Subcutaneous abdominal adipose tissue (tissue), 5 donors: ENCODE data around the gene LTBP4.

Source experiments
- H3K27ac ChIP-seq: one replicate; pipeline ENCODE4 v1.7.0; 2013; ENCODE audit warnings: low read depth, mild to moderate bottlenecking, inconsistent platforms, low read length, moderate library complexity
- H3K27me3 ChIP-seq, 5 donors: one replicate each; pipeline ENCODE4 v1.7.0; 2013; ENCODE audit warnings: low read length in 5 of 5, inconsistent platforms in 1 of 5; ENCODE audit not compliant: control insufficient read depth in 5 of 5, insufficient read depth in 4 of 5
- H3K36me3 ChIP-seq, 5 donors: one replicate each; pipeline ENCODE4 v1.7.0; 2013; ENCODE audit warnings: low read length in 5 of 5; ENCODE audit not compliant: control insufficient read depth in 5 of 5, insufficient read depth in 5 of 5
- H3K4me1 ChIP-seq, 5 donors: one replicate each; pipeline ENCODE4 v1.7.0; 2013; ENCODE audit warnings: low read length in 5 of 5, mild to moderate bottlenecking in 3 of 5, moderate library complexity in 1 of 5; ENCODE audit not compliant: control insufficient read depth in 5 of 5, insufficient read depth in 5 of 5
- H3K4me3 ChIP-seq, 5 donors: one replicate each; pipeline ENCODE4 v1.7.0; 2013; ENCODE audit warnings: low read length in 5 of 5, low read depth in 1 of 5
- H3K9ac ChIP-seq, 5 donors: one replicate each; pipeline ENCODE4 v1.7.0; 2013; ENCODE audit warnings: low read length in 5 of 5, mild to moderate bottlenecking in 4 of 5, moderate library complexity in 3 of 5
- H3K9me3 ChIP-seq, 5 donors: one replicate each; pipeline ENCODE4 v1.7.0; 2013; ENCODE audit warnings: low read length in 5 of 5; ENCODE audit not compliant: control insufficient read depth in 5 of 5
- donor health status: healthy.
- donor health status: healthy.
- donor health status: healthy.
- donor health status: healthy.
- donor health status: healthy.

The LTBP4 gene

DNA sequence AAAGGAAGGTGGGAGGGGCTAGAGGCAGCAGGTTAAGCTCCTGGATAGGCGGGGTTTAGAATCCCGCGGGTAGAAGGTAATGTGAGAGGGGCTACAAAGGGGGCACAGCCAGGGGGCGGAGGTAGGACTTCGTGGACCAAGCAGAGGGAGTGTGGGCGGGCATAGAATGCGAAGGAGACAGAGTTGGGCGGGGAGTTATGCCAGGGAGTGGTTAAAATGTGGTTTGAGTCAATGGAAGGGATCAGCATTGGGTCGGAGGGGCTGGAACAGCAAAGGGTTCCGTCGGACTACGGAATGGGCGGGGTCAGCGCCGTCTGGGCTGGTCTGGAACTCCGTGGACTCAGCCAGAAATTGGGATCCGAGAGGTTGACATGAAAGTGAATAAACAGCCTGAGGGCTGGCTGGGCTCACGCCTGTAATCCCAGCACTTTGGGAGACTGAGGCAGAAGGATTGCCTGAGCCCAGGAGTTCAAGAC is 3.0 kb downstream of the LTBP4 start:
- Histone ChIP-seq H3K27me3 (peaks cover 0 to 20% (median 13%) of the 10 kb centered on the region in 5 donors), H3K27ac (no peak overlapping the region), H3K9ac (peak overlapping the region in 2 of 5 donors; percentile 14 to 48)

DNA sequence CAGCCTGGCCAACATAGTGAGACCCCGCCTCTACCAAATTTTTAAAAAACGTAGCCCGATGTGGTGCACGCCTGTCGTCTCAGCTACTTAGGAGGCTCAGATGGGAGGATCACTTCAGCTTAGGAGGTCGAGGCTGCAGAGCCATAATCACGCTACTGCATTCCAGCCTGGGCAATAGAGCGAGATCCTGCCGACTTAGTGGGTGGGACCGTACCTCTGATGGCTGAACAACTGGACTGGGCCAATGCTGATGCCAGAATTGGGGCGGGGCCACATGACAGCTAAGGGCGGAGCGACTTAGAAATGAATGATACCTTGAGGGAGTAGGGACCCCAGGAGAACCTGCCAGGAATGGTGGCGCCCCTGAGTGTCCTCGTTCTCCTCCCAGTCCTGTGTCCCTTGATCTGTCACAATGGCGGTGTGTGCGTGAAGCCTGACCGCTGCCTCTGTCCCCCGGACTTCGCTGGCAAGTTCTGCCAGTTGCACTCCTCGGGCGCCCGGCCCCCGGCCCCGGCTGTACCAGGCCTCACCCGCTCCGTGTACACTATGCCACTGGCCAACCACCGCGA is 3.6 kb downstream of the LTBP4 start:
- Histone ChIP-seq H3K27me3 (peaks cover 0 to 15% (median 11%) of the 10 kb centered on the region in 5 donors), H3K27ac (no peak overlapping the region), H3K36me3 (no peaks in the 10 kb centered on the region), H3K4me3 (peak overlapping the region in 4 of 5 donors; percentile 55 to 68 (median 64)), H3K4me1 (peaks cover 14 to 82% (median 75%) of the 10 kb centered on the region in 5 donors), H3K9ac (peak overlapping the region in 2 of 5 donors; percentile 59 to 60), H3K9me3 (no peaks in the 10 kb centered on the region)

More for the DNA sequence above, 3.0 kb downstream of the LTBP4 start:
- peaks cover 14 to 82% (median 75%) of the 10 kb centered on the region in 5 donors for H3K4me1 ChIP-seq
- H3K4me3 ChIP-seq = peak overlapping the region; percentile 41 to 72 (median 62)
- no peaks in the 10 kb centered on the region for H3K36me3 ChIP-seq
- H3K9me3 ChIP-seq = no peaks in the 10 kb centered on the region

DNA sequence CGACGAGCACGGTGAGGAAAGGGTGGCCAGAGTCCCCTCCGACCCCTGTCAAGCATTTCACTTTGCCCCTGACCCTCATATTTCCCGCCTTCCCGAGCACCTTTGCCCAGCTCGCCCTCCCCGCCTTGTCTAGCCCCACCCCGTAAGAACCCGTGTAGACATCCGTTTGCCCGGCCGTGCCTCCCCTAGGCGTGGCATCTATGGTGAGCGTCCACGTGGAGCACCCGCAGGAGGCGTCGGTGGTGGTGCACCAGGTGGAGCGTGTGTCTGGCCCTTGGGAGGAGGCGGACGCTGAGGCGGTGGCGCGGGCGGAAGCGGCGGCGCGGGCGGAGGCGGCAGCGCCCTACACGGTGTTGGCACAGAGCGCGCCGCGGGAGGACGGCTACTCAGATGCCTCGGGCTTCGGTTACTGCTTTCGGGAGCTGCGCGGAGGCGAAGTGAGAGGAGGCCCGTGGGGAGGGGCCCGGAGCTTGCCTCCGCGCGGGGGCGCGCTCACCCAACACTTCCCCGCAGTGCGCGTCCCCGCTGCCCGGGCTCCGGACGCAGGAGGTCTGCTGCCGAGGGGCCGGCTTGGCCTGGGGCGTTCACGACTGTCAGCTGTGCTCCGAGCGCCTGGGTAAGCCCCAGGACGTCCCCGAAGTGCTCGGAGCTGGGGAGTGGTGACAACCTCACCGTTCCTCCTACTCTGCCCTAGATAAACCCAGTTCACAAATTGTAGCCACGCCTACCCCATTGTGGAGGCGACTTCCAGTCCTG is 4.2 kb downstream of the LTBP4 start:
- peak overlapping the region; percentile 48 to 68 (median 55) for H3K4me3 ChIP-seq
- H3K27ac ChIP-seq = no peak overlapping the region
- H3K4me1 ChIP-seq = peaks cover 14 to 82% (median 74%) of the 10 kb centered on the region in 5 donors
- no peaks in the 10 kb centered on the region for H3K9me3 ChIP-seq
- H3K9ac ChIP-seq = peak overlapping the region in 3 of 5 donors; percentile 24 to 60 (median 59)
- H3K36me3 ChIP-seq = no peaks in the 10 kb centered on the region
- H3K27me3 ChIP-seq = peaks cover 0 to 10% (median 5%) of the 10 kb centered on the region in 5 donors

DNA sequence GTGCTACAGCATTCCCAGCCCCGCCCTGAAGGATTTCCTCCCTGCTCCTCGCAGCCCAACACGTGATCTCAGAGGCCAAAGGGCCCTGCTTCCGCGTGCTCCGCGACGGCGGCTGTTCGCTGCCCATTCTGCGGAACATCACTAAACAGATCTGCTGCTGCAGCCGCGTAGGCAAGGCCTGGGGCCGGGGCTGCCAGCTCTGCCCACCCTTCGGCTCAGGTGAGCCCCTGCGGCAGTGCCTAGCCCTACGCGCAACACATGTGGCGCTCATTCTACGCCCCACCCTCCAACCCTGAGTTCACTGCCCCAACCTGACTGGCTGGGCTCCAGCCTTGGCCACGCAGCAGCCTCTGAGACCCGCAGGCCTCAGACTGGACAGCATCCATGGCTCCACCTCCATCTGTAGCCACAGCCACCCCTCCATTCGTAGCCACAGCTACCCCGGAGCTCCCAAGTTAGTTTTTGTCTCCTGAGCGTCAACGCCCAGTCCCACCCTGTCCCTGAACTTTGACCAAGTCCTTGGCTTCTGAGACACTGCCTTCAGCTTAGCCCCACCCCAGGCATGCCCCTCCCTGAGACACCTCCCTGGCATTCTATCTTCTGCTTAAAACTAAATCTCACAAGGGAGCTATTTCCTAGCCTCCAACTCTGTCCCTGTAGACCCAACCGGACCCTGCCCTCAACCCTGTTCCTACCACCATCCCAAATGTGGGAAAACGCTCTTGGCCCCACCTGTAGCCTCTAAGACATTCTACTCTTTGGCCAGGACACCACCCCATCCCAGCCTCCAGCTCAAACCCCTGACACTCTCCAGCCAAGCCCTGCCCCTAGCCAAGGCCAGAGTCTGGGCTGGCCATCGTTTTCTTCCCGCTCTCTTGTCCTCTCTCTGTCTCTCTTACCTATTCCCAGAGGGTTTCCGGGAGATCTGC is 6.4 kb downstream of the LTBP4 start:
- Histone ChIP-seq H3K9me3 (no peaks in the 10 kb centered on the region), H3K9ac (no peak overlapping the region), H3K4me3 (no peak overlapping the region), H3K4me1 (peaks cover 11 to 68% (median 60%) of the 10 kb centered on the region in 5 donors), H3K36me3 (no peaks in the 10 kb centered on the region), H3K27ac (no peak overlapping the region), H3K27me3 (peaks cover 0 to 3% (median 2%) of the 10 kb centered on the region in 5 donors)

DNA sequence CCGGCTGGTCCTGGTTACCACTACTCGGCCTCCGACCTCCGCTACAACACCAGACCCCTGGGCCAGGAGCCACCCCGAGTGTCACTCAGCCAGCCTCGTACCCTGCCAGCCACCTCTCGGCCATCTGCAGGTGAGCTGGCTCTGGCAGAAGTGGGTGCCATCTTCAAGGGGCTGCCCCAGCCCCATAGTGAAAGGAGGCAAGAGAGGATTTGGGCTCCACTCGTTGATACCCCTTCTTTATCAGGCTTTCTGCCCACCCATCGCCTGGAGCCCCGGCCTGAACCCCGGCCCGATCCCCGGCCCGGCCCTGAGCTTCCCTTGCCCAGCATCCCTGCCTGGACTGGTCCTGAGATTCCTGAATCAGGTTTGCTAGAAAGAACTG is 7.1 kb downstream of the LTBP4 start:
- no peak overlapping the region for H3K27ac ChIP-seq
- H3K4me3 ChIP-seq = no peak overlapping the region
- no peaks in the 10 kb centered on the region for H3K36me3 ChIP-seq
- peaks cover 0 to 3% (median 0%) of the 10 kb centered on the region in 5 donors for H3K27me3 ChIP-seq
- peaks cover 5 to 63% (median 54%) of the 10 kb centered on the region in 5 donors for H3K4me1 ChIP-seq
- no peak overlapping the region for H3K9ac ChIP-seq
- no peaks in the 10 kb centered on the region for H3K9me3 ChIP-seq

DNA sequence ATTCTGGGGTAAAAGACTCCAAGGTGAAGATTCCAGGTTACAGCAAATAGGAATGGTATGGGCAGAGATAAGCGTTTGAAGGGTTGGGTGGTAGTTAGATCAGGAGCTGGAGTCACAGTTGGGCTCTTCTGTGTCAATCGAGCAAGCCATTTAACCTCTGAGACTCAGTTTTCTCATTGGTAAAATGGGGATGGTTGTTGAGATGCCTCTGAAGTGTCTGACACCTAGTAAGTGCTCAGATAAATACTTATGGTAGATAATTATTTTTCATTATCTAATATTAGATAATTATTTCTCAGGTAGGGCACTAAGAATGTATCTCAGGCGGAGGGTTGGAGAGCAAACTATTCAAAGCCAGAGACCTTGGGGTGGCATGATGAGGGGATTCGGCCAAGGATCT is 7.8 kb downstream of the LTBP4 start:
- no peaks in the 10 kb centered on the region for H3K36me3 ChIP-seq
- peaks cover 0 to 3% (median 0%) of the 10 kb centered on the region in 5 donors for H3K27me3 ChIP-seq
- peaks cover 4 to 63% (median 55%) of the 10 kb centered on the region in 5 donors for H3K4me1 ChIP-seq
- peak overlapping the region in 1 of 5 donors; percentile 67 for H3K4me3 ChIP-seq
- H3K9ac ChIP-seq = peak overlapping the region in 1 of 5 donors; percentile 66
- no peaks in the 10 kb centered on the region for H3K9me3 ChIP-seq
- H3K27ac ChIP-seq = no peak overlapping the region

DNA sequence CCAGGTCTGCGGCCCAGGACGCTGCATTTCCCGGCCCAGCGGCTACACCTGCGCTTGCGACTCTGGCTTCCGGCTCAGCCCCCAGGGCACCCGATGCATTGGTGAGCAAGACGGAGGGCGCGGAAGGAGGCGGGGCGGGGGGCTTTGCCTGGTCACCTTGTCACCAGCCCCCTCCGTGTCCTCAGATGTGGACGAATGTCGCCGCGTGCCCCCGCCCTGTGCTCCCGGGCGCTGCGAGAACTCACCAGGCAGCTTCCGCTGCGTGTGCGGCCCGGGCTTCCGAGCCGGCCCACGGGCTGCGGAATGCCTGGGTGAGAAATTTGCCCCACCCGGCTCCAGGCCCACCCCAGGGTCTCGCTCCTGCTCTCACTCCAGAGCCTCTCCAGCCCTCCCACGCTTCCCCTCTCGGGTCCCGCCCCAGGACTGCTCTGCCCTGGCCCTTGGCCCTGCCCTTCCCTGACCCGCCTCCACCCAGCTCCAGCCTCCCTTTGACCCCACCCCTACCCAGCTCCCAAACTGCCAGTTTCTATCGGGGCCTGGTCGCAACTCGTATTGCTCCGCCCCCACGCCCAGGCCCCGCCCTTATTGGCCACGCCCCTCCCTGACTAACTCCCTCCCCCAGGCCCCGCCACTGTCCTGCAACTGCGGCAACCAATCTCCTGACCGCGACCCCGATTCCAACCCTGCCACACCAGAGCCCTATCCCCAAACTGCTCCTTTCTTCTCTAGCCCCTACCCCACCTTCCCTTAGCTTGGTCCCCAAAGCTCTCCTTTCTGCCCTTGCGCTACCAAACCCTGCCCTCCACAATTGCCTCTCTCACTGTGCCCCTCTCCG is 8.6 kb downstream of the LTBP4 start:
- Histone ChIP-seq H3K4me1 (peaks cover 2 to 63% (median 55%) of the 10 kb centered on the region in 5 donors), H3K4me3 (peak overlapping the region; percentile 42 to 67 (median 56)), H3K27me3 (peaks cover 0 to 2% (median 0%) of the 10 kb centered on the region in 5 donors), H3K36me3 (no peaks in the 10 kb centered on the region), H3K9me3 (no peaks in the 10 kb centered on the region), H3K9ac (peak overlapping the region in 3 of 5 donors; percentile 55 to 66 (median 62)), H3K27ac (peak overlapping the region; percentile 30)

DNA sequence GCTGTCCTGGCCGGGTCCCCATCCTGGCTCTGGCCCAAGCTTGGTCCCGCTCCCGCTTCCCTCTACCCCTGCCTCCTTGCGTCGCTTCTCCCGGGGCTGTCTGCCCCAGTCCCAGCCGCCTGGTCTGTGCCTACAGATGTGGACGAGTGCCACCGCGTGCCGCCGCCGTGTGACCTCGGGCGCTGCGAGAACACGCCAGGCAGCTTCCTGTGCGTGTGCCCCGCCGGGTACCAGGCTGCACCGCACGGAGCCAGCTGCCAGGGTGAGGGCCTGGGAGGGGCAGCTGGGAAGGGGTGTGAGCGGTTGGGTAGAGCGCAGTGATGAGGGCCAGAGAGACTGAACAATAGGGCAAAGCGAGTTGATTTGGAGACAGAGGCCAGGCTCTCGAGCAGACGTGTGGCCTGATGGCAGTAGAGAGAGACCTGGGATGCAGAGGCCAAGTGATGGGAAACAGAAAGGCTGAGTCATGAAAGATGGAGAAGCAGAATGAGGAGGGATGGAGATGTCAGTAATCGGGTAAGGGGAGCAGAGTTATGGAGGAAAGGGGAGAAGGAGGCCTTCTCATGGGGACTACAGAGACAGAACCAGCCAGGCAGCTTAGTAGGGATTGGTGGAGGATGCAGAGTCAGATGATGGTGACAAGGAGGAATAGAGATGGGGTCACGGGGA is 9.4 kb downstream of the LTBP4 start:
- H3K4me3 ChIP-seq = peak overlapping the region; percentile 41 to 67 (median 44)
- H3K36me3 ChIP-seq = no peaks in the 10 kb centered on the region
- peaks cover 0 to 2% (median 0%) of the 10 kb centered on the region in 5 donors for H3K27me3 ChIP-seq
- peaks cover 2 to 57% (median 48%) of the 10 kb centered on the region in 5 donors for H3K4me1 ChIP-seq
- H3K27ac ChIP-seq = peak overlapping the region; percentile 30
- H3K9ac ChIP-seq = peak overlapping the region in 2 of 5 donors; percentile 9 to 41
- no peaks in the 10 kb centered on the region for H3K9me3 ChIP-seq
